ENCODE results near the gene RHBDF1. TPM values are rescaled to one million over a fixed set of nuclear protein-coding genes. Genes with fewer than 3 reads are reported as not detected.

The RHBDF1 gene
- total and polyA plus RNA-seq, 4 donors, result 1.8 to 6.2 (median 3.5) TPM

DNA sequence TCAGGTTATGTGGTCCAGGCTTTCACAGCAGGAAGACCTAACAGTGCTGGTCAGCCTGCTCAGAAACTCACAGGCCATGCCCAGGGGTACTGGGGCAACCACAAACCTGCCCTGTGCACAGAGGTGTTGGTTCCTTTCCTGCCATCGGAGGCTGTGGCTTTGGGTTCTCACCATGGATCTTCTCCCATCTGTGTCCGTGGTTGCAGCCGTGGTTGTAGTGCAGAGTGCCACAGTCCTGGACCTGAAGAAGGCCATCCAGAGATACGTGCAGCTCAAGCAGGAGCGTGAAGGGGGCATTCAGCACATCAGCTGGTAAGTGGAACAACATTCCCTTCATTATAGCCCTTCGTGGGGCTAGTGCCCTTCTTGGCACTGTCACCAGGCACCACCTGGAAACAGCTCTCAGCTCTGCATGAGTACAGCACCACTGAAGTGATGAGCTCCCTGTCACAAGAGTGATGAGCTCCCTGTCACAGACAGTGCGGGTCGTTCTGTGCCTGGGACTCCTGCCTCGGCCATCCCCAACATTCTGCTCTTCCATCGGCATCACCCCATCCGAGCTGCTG lies 16.8 kb downstream of the RHBDF1 start:
- Histone ChIP-seq H3K9ac (ENCODE audit: low read depth in 1 of 2, low read length in 2 of 2) (no peak overlapping the region), H3K36me3 (ENCODE audit: control insufficient read depth in 4 of 4, insufficient read depth in 3 of 4, low read depth in 1 of 4, low read length in 3 of 4) (peaks cover 5 to 34% (median 9%) of the 10 kb centered on the region in 4 donors), H3K27me3 (ENCODE audit: control insufficient read depth in 4 of 4, insufficient read depth in 4 of 4, low read length in 3 of 4) (no peaks in the 10 kb centered on the region), H3K4me3 (ENCODE audit: low read depth in 1 of 3, low read length in 3 of 3) (no peak overlapping the region), H3K27ac (ENCODE audit: low read depth in 1 of 2, low read length in 2 of 2) (no peak overlapping the region), H3K9me3 (ENCODE audit: control insufficient read depth in 4 of 4, low read length in 3 of 4) (no peaks in the 10 kb centered on the region), H3K4me1 (ENCODE audit: control insufficient read depth in 4 of 4, insufficient read depth in 4 of 4, low read length in 3 of 4) (peaks cover 0 to 14% (median 7%) of the 10 kb centered on the region in 4 donors)
- 93% methylated on average over 11 of the region's 11 CpGs for WGBS
- DNase-seq (ENCODE audit: low spot score), result no peak
- TF ChIP-seq TAF1 (conservative IDR thresholded peaks at IDR 0.05), result no peak
- no peak for TF ChIP-seq FOXA2 (IDR thresholded peaks at IDR 0.05)
- TF ChIP-seq, protein P1, sequence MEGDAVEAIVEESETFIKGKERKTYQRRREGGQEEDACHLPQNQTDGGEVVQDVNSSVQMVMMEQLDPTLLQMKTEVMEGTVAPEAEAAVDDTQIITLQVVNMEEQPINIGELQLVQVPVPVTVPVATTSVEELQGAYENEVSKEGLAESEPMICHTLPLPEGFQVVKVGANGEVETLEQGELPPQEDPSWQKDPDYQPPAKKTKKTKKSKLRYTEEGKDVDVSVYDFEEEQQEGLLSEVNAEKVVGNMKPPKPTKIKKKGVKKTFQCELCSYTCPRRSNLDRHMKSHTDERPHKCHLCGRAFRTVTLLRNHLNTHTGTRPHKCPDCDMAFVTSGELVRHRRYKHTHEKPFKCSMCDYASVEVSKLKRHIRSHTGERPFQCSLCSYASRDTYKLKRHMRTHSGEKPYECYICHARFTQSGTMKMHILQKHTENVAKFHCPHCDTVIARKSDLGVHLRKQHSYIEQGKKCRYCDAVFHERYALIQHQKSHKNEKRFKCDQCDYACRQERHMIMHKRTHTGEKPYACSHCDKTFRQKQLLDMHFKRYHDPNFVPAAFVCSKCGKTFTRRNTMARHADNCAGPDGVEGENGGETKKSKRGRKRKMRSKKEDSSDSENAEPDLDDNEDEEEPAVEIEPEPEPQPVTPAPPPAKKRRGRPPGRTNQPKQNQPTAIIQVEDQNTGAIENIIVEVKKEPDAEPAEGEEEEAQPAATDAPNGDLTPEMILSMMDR (IDR thresholded peaks at IDR 0.05; ENCODE audit: low read depth, low read length, missing input control), result no peak
- TF ChIP-seq, protein P2, sequence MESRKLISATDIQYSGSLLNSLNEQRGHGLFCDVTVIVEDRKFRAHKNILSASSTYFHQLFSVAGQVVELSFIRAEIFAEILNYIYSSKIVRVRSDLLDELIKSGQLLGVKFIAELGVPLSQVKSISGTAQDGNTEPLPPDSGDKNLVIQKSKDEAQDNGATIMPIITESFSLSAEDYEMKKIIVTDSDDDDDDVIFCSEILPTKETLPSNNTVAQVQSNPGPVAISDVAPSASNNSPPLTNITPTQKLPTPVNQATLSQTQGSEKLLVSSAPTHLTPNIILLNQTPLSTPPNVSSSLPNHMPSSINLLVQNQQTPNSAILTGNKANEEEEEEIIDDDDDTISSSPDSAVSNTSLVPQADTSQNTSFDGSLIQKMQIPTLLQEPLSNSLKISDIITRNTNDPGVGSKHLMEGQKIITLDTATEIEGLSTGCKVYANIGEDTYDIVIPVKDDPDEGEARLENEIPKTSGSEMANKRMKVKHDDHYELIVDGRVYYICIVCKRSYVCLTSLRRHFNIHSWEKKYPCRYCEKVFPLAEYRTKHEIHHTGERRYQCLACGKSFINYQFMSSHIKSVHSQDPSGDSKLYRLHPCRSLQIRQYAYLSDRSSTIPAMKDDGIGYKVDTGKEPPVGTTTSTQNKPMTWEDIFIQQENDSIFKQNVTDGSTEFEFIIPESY (IDR thresholded peaks at IDR 0.05), result no peak
- no peak for TF ChIP-seq FOXA1 (IDR thresholded peaks at IDR 0.05)

DNA sequence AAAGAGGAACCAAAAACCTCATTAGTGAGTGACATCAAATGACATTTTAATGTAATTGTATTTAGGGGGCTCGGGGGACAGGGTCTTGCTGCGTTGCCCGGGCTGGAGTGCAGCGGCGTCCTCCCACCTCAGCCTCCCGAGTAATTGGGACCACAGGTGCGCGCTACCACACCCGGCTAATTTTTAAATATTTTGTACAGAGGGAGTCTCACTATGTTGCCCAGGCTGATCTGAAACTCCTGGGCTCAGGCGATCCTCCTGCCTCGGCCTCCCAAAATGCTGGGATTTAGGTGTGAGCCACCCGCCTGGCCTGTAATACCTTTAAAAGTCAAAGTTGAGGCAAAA lies 18.2 kb downstream of the RHBDF1 start:
- Histone ChIP-seq H3K4me3 (ENCODE audit: low read depth in 1 of 3, low read length in 3 of 3) (peak overlapping the region; percentile 78 to 86 (median 84)), H3K4me1 (ENCODE audit: control insufficient read depth in 4 of 4, insufficient read depth in 4 of 4, low read length in 3 of 4) (peaks cover 0 to 14% (median 7%) of the 10 kb centered on the region in 4 donors), H3K27ac (ENCODE audit: low read depth in 1 of 2, low read length in 2 of 2) (peak overlapping the region in 1 of 2 donors; percentile 31), H3K27me3 (ENCODE audit: control insufficient read depth in 4 of 4, insufficient read depth in 4 of 4, low read length in 3 of 4) (no peaks in the 10 kb centered on the region), H3K9me3 (ENCODE audit: control insufficient read depth in 4 of 4, low read length in 3 of 4) (no peaks in the 10 kb centered on the region), H3K9ac (ENCODE audit: low read depth in 1 of 2, low read length in 2 of 2) (peak overlapping the region in 1 of 2 donors; percentile 22), H3K36me3 (ENCODE audit: control insufficient read depth in 4 of 4, insufficient read depth in 3 of 4, low read depth in 1 of 4, low read length in 3 of 4) (peaks cover 5 to 31% (median 9%) of the 10 kb centered on the region in 4 donors)
- 53% methylated on average over 12 of the region's 12 CpGs for WGBS
- no peak for TF ChIP-seq HNF4G (IDR thresholded peaks at IDR 0.05)
- TF ChIP-seq FOXA2 (IDR thresholded peaks at IDR 0.05), result no peak
- TF ChIP-seq, protein P1 (IDR thresholded peaks at IDR 0.05; ENCODE audit: low read depth, low read length, missing input control), result no peak
- TF ChIP-seq TAF1 (conservative IDR thresholded peaks at IDR 0.05), result no peak
- no peak for TF ChIP-seq FOXA1 (IDR thresholded peaks at IDR 0.05)
- TF ChIP-seq EGR1 (IDR thresholded peaks at IDR 0.05; ENCODE audit: low read depth in 2 of 2), result no peak
- DNase-seq (ENCODE audit: low spot score), result no peak

DNA sequence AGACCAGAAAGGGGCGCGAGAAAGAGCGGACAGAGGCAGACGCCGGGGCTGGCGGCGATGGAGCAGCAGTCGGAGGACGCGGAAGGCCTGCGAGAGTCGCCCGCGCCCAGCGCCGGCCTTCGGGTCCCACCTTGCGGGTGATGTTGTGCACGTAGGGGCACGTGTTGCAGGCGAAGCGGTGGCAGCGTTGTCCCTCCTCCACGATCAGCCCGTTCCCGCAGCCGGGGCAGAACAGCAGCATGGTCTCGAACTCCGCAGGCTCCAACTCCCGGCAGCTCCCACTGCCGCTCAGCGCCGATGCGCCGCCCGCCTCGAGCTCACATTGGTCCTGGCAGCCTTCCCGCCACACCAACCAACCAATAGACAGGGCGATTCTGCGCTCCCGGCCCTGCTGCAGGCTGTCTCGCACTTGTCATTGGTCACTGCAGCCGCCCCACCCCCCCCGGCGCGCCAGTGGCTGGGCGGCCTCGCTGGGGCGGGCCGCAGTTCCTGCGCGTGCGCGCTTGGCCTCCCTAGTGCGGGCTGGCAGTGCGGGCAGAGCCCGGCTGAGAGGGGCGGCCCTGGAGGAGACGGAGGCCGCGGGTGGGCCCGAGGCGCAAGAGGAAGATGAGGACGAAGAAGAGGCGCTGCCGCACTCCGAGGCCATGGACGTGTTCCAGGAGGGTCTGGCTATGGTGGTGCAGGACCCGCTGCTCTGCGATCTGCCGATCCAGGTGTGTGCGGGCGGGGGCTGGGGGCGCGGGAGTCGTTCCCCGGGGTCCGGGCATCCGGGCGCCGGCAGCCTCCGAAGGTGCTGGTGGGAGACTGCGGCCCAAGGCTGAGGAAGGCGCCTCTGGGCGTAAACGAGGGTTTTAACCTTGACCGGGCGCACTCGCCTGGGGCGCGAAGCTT lies 18.8 kb downstream of the RHBDF1 start, which contains the start of the genes POLR3K and SNRNP25:
POLR3K (minus strand) TSS at position 263 of the 891 bp plus-strand sequence; CDS start at position 241, 22 bp downstream.
SNRNP25 (plus strand) TSS at position 483 of the 891 bp plus-strand sequence; CDS start at position 672, 189 bp downstream.
- H3K36me3 ChIP-seq (ENCODE audit: control insufficient read depth in 4 of 4, insufficient read depth in 3 of 4, low read depth in 1 of 4, low read length in 3 of 4), result peaks cover 5 to 26% (median 9%) of the 10 kb centered on the region in 4 donors
- TF ChIP-seq, protein P3, sequence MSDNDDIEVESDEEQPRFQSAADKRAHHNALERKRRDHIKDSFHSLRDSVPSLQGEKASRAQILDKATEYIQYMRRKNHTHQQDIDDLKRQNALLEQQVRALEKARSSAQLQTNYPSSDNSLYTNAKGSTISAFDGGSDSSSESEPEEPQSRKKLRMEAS (IDR thresholded peaks at IDR 0.05), result no peak
- TF ChIP-seq EGR1 (IDR thresholded peaks at IDR 0.05; ENCODE audit: low read depth in 2 of 2), result no peak
- no peak for TF ChIP-seq HNF4A (conservative IDR thresholded peaks at IDR 0.05)
- peak in 1 of 2 donors; percentile 4 for TF ChIP-seq GABPA (IDR thresholded peaks at IDR 0.05 in 1 of 2, conservative IDR thresholded peaks at IDR 0.05 in 1 of 2)
- peak; percentile 76 for TF ChIP-seq SP1 (IDR thresholded peaks at IDR 0.05)
- TF ChIP-seq HNF4G (IDR thresholded peaks at IDR 0.05), result no peak
- TF ChIP-seq FOXA1 (IDR thresholded peaks at IDR 0.05), result no peak
- no peaks in the 10 kb centered on the region for H3K9me3 ChIP-seq (ENCODE audit: control insufficient read depth in 4 of 4, low read length in 3 of 4)
- peaks cover 0 to 14% (median 7%) of the 10 kb centered on the region in 4 donors for H3K4me1 ChIP-seq (ENCODE audit: control insufficient read depth in 4 of 4, insufficient read depth in 4 of 4, low read length in 3 of 4)
- peak within 1 kb of the TSS; percentile 78 to 86 (median 84) for H3K4me3 ChIP-seq (ENCODE audit: low read depth in 1 of 3, low read length in 3 of 3)
- under 1% methylated on average over 91 of the region's 91 CpGs for WGBS
- peak; percentile 98 for DNase-seq (ENCODE audit: low spot score)
- no peaks in the 10 kb centered on the region for H3K27me3 ChIP-seq (ENCODE audit: control insufficient read depth in 4 of 4, insufficient read depth in 4 of 4, low read length in 3 of 4)
- peak within 1 kb of the TSS; percentile 2 to 48 for H3K27ac ChIP-seq (ENCODE audit: low read depth in 1 of 2, low read length in 2 of 2)
- H3K9ac ChIP-seq (ENCODE audit: low read depth in 1 of 2, low read length in 2 of 2), result peak within 1 kb of the TSS in 1 of 2 donors; percentile 79
